ENCODE data around the gene FBRSL1. TPM values are rescaled to one million over a fixed set of nuclear protein-coding genes. Genes with fewer than 3 reads are reported as not detected.

The FBRSL1 gene
- total and polyA plus RNA-seq, 9 of the 15 experiments (the other 6 are each of a cell fraction or from before 2014, with no cell fraction given) = 0.24 to 129 (median 7.3) TPM

GRCh38 chr12:132544498-132544897 is 54.5 kb downstream of the FBRSL1 start:
- no peak overlapping the region for H3K4me3 ChIP-seq
- H3K27me3 ChIP-seq (ENCODE audit: control insufficient read depth in 2 of 2, insufficient read depth in 2 of 2, low read length in 2 of 2) = no peaks in the 10 kb centered on the region; a peak in 1 of 5 replicates
- ChIA-PET POLR2A (interaction anchor here (0.5 kb wide), 1 partner anchor 29 kb away, joined by 4 read pairs; no protein-coding TSS in a partner anchor), CTCF (ENCODE audit: low intra/inter-chr PET ratio) (no interaction called here)
- no peaks in the 10 kb centered on the region for H3K9me3 ChIP-seq (replicated peaks; ENCODE audit: control insufficient read depth, insufficient read depth, low read depth, low read length)
- no peaks in the 10 kb centered on the region for H3K36me3 ChIP-seq (ENCODE audit: control insufficient read depth, insufficient read depth, low read length)
- H3K27ac ChIP-seq (ENCODE audit: extremely low read depth, low read depth, low read length) = no peak overlapping the region; the same call in 2 of the 3 replicates
- H3K4me2 ChIP-seq (ENCODE audit: insufficient read depth, low read length) = no peak overlapping the region
- DNase-seq (ENCODE audit: extremely low read depth in 1 of 4, low spot score in 3 of 4) (no peak), ATAC-seq (no peak), FAIRE-seq (peak; percentile 44)
- peaks cover 32% of the 10 kb centered on the region for H4K20me1 ChIP-seq (replicated peaks; ENCODE audit: control insufficient read depth, insufficient read depth, low read length)
- TF ChIP-seq RNF219 (CRISPR knock-in tag; IDR thresholded peaks at IDR 0.05) (no peak), PHB2 (IDR thresholded peaks at IDR 0.05; ENCODE audit: low read depth) (0 out of 2 replicates have a peak, but pooled peaks have one; percentile 15), POLR2A (conservative IDR thresholded peaks at IDR 0.05) (peak; percentile 58; the same call in 1 of the 2 replicates), RFX5 (IDR thresholded peaks at IDR 0.05; ENCODE audit: low read depth, low read length) (no peak), HDGF (IDR thresholded peaks at IDR 0.05) (0 out of 2 replicates have a peak, but pooled peaks have one; percentile 59), TRIM24 (IDR thresholded peaks at IDR 0.05) (no peak), HCFC1 (IDR thresholded peaks at IDR 0.05; ENCODE audit: low read depth, low read length) (no peak), SUPT5H (IDR thresholded peaks at IDR 0.05) (peak; percentile 52), IRF2 (CRISPR knock-in tag; IDR thresholded peaks at IDR 0.05) (no peak), HLTF (IDR thresholded peaks at IDR 0.05) (0 out of 2 replicates have a peak, but pooled peaks have one; percentile 14), KAT8 (IDR thresholded peaks at IDR 0.05; ENCODE audit: low read depth) (no peak), RBM22 (IDR thresholded peaks at IDR 0.05; ENCODE audit: low read depth, low read length, poor library complexity, severe bottlenecking) (no peak), POLR2B (IDR thresholded peaks at IDR 0.05; ENCODE audit: low read depth, partially characterized antibody) (peak; percentile 46)
- no peak overlapping the region for H3K9ac ChIP-seq (ENCODE audit: insufficient read depth in 1 of 2, low read depth in 2 of 2, low read length in 2 of 2)
- intact Hi-C loops (cut with micrococcal nuclease) = no loop called here
- H3K79me2 ChIP-seq (ENCODE audit: control insufficient read depth, insufficient read depth, low read length) = no peaks in the 10 kb centered on the region
- peaks cover 0 to 49% of the 10 kb centered on the region in 2 experiments; a peak in 2 of 5 replicates for H3K4me1 ChIP-seq (replicated peaks in 1 of 2; ENCODE audit: control insufficient read depth in 2 of 2, insufficient read depth in 2 of 2, low read length in 2 of 2)
- WGBS (ENCODE audit: insufficient coverage, low coverage, missing lambda C conversion rate) = 42% methylated on average over 11 of the region's 11 CpGs
- no TSS peak for BruUV-seq (replicated peaks)
- no peak overlapping the region for H2AFZ ChIP-seq (ENCODE audit: low read depth, low read length)
- in situ Hi-C loops (cut with MboI) = no loop called here
- H3K9me1 ChIP-seq (ENCODE audit: control insufficient read depth, insufficient read depth, low read length) = no peaks in the 10 kb centered on the region
